ENCODE data around the gene CPLX3. TPM values are rescaled to one million over a fixed set of nuclear protein-coding genes. Genes with fewer than 3 reads are reported as not detected.

CPLX3 gene
- polyA plus RNA-seq, 3 donors = 0.12 TPM; not detected in 2

GRCh38 chr15:74829486-74829885 is 3.1 kb downstream of the CPLX3 start:
- no peak overlapping the region for H3K9ac ChIP-seq (ENCODE audit: insufficient read depth, low read length, poor library complexity, severe bottlenecking)
- peaks cover 5% of the 10 kb centered on the region for H3K4me1 Mint-ChIP-seq
- no peak overlapping the region for H3K4me3 Mint-ChIP-seq
- H3K79me2 ChIP-seq (ENCODE audit: insufficient read depth, low read length) = no peaks in the 10 kb centered on the region
- H2AFZ ChIP-seq (ENCODE audit: insufficient read depth, low read depth, low read length, poor library complexity, severe bottlenecking) = no peak overlapping the region
- WGBS (ENCODE audit: insufficient coverage) = no CpG with 5 or more reads among the region's 3 CpGs
- intact Hi-C loops (cut with micrococcal nuclease) = no loop called here
- H3K36me3 Mint-ChIP-seq = no peaks in the 10 kb centered on the region
- no peak overlapping the region for H3K4me3 ChIP-seq (replicated peaks in 1 of 3; ENCODE audit: low read depth in 2 of 3, low read length in 3 of 3)
- DNase-seq = no peak
- H3K9me3 Mint-ChIP-seq = peaks cover 0 to 2% (median 0%) of the 10 kb centered on the region in 7 donors
- no peaks in the 10 kb centered on the region for H3K4me1 ChIP-seq (ENCODE audit: control insufficient read depth in 1 of 2, insufficient read depth in 2 of 2, low read length in 2 of 2)
- peaks cover 23 to 34% (median 28%) of the 10 kb centered on the region in 3 donors for H3K27me3 Mint-ChIP-seq (ENCODE audit: low read depth in 3 of 3)
- TF ChIP-seq CTCF (IDR thresholded peaks at IDR 0.05) = no peak
- H3K27ac ChIP-seq (ENCODE audit: low read depth in 1 of 2, low read length in 2 of 2) = no peak overlapping the region
- no peak overlapping the region for H3K4me2 ChIP-seq (replicated peaks; ENCODE audit: extremely low read depth, low read length, poor library complexity, severe bottlenecking)
- peaks cover 4 to 33% of the 10 kb centered on the region in 2 donors for H3K27me3 ChIP-seq (ENCODE audit: control insufficient read depth in 2 of 2, insufficient read depth in 2 of 2, low read length in 2 of 2)
- no peak overlapping the region for H3K27ac Mint-ChIP-seq
- no peaks in the 10 kb centered on the region for H3K36me3 ChIP-seq (replicated peaks in 1 of 2; ENCODE audit: control insufficient read depth in 1 of 2, insufficient read depth in 2 of 2, low read length in 2 of 2)
- no peaks in the 10 kb centered on the region for H3K9me3 ChIP-seq (replicated peaks in 1 of 2; ENCODE audit: control insufficient read depth in 1 of 2, insufficient read depth in 1 of 2, low read length in 2 of 2)
- H4K20me1 ChIP-seq (ENCODE audit: insufficient read depth, low read length) = no peaks in the 10 kb centered on the region

GRCh38 chr15:74829991-74830390 is 3.6 kb downstream of the CPLX3 start:
- no peak overlapping the region for H3K4me2 ChIP-seq (replicated peaks; ENCODE audit: extremely low read depth, low read length, poor library complexity, severe bottlenecking)
- Mint-ChIP-seq H3K27ac (no peak overlapping the region), H3K27me3 (ENCODE audit: low read depth in 3 of 3) (peaks cover 23 to 30% (median 26%) of the 10 kb centered on the region in 3 donors), H3K9me3 (peaks cover 0 to 2% (median 0%) of the 10 kb centered on the region in 7 donors), H3K4me1 (peaks cover 5% of the 10 kb centered on the region), H3K36me3 (no peaks in the 10 kb centered on the region), H3K4me3 (no peak overlapping the region)
- H3K4me1 ChIP-seq (ENCODE audit: control insufficient read depth in 1 of 2, insufficient read depth in 2 of 2, low read length in 2 of 2) = no peaks in the 10 kb centered on the region
- no peak overlapping the region for H3K9ac ChIP-seq (ENCODE audit: insufficient read depth, low read length, poor library complexity, severe bottlenecking)
- no peak overlapping the region for H3K27ac ChIP-seq (ENCODE audit: low read depth in 1 of 2, low read length in 2 of 2)
- no peaks in the 10 kb centered on the region for H3K79me2 ChIP-seq (ENCODE audit: insufficient read depth, low read length)
- H3K9me3 ChIP-seq (replicated peaks in 1 of 2; ENCODE audit: control insufficient read depth in 1 of 2, insufficient read depth in 1 of 2, low read length in 2 of 2) = no peaks in the 10 kb centered on the region
- peaks cover under 1% of the 10 kb centered on the region for H4K20me1 ChIP-seq (ENCODE audit: insufficient read depth, low read length)
- peaks cover 4 to 33% of the 10 kb centered on the region in 2 donors for H3K27me3 ChIP-seq (ENCODE audit: control insufficient read depth in 2 of 2, insufficient read depth in 2 of 2, low read length in 2 of 2)
- TF ChIP-seq CTCF (IDR thresholded peaks at IDR 0.05) = no peak
- intact Hi-C loops (cut with micrococcal nuclease) = no loop called here
- H2AFZ ChIP-seq (ENCODE audit: insufficient read depth, low read depth, low read length, poor library complexity, severe bottlenecking) = no peak overlapping the region
- DNase-seq = no peak
- WGBS (ENCODE audit: insufficient coverage) = 80% methylated on average over 5 of the region's 6 CpGs
- H3K36me3 ChIP-seq (replicated peaks in 1 of 2; ENCODE audit: control insufficient read depth in 1 of 2, insufficient read depth in 2 of 2, low read length in 2 of 2) = no peaks in the 10 kb centered on the region
- no peak overlapping the region for H3K4me3 ChIP-seq (replicated peaks in 1 of 3; ENCODE audit: low read depth in 2 of 3, low read length in 3 of 3)
